Measurements from ENCODE around the gene NPIPB8. TPM values are rescaled to one million over a fixed set of nuclear protein-coding genes. Genes with fewer than 3 reads are reported as not detected.

Gene NPIPB8
- total and polyA plus RNA-seq, 2 of the 13 experiments (the other 11 are each of a cell fraction or from before 2014, with no cell fraction given), result 0.49 to 2.3 TPM

DNA sequence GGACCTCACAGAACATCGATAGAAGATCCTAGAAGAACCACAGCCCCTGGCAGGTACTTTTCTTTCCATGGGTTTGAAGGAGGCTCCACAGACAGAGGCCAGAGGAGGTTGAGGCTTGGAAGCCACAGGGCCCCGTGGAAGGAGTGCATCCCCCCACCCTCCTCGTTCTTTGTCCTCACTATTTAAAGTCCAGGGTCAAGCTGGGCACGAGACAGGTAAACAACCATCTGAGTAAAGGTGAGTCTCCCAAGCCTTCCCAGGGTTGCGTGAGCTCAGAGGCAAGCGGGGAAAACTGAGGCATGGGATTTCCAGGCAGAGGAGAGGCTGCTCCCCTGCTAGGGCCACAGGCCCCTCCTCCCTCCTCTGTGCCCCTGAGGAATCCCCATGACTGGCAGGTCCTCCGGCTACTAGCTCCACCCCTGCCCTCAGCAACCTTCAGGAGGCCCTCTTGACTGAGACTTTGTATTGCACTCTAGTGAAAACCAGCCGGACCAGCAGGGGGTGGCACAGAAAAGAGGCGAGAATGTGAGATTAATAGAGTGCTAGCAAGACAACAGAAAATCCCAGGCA is 40.1 kb upstream of the NPIPB8 start (continued):
- TF ChIP-seq PRPF4 (IDR thresholded peaks at IDR 0.05; ENCODE audit: low read depth, low read length, poor library complexity, severe bottlenecking), result no peak
- TF ChIP-seq ZNF3 (CRISPR knock-in tag; IDR thresholded peaks at IDR 0.05), result no peak
- TF ChIP-seq ZMYM3 (CRISPR knock-in tag; IDR thresholded peaks at IDR 0.05), result 0 out of 2 replicates have a peak, but pooled peaks have one; percentile 52
- TF ChIP-seq SRF (IDR thresholded peaks at IDR 0.05; ENCODE audit: low read depth, low read length), result no peak
- TF ChIP-seq, protein P1, sequence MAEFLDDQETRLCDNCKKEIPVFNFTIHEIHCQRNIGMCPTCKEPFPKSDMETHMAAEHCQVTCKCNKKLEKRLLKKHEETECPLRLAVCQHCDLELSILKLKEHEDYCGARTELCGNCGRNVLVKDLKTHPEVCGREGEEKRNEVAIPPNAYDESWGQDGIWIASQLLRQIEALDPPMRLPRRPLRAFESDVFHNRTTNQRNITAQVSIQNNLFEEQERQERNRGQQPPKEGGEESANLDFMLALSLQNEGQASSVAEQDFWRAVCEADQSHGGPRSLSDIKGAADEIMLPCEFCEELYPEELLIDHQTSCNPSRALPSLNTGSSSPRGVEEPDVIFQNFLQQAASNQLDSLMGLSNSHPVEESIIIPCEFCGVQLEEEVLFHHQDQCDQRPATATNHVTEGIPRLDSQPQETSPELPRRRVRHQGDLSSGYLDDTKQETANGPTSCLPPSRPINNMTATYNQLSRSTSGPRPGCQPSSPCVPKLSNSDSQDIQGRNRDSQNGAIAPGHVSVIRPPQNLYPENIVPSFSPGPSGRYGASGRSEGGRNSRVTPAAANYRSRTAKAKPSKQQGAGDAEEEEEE (CRISPR knock-in tag; IDR thresholded peaks at IDR 0.05; ENCODE audit: borderline replicate concordance), result no peak
- no peak; the same call in 1 of the 2 replicates for TF ChIP-seq HOXA3 (CRISPR knock-in tag; IDR thresholded peaks at IDR 0.05)
- no peak for TF ChIP-seq ZBTB8A (CRISPR knock-in tag; IDR thresholded peaks at IDR 0.05; ENCODE audit: borderline replicate concordance, low read depth)
- no peak for TF ChIP-seq RFX1 (IDR thresholded peaks at IDR 0.05)
- TF ChIP-seq, protein P2, sequence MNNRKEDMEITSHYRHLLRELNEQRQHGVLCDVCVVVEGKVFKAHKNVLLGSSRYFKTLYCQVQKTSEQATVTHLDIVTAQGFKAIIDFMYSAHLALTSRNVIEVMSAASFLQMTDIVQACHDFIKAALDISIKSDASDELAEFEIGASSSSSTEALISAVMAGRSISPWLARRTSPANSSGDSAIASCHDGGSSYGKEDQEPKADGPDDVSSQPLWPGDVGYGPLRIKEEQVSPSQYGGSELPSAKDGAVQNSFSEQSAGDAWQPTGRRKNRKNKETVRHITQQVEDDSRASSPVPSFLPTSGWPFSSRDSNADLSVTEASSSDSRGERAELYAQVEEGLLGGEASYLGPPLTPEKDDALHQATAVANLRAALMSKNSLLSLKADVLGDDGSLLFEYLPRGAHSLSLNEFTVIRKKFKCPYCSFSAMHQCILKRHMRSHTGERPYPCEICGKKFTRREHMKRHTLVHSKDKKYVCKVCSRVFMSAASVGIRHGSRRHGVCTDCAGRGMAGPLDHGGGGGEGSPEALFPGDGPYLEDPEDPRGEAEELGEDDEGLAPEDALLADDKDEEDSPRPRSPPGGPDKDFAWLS (CRISPR knock-in tag; IDR thresholded peaks at IDR 0.05; ENCODE audit: borderline replicate concordance), result no peak
- TF ChIP-seq ZFP36 (IDR thresholded peaks at IDR 0.05; ENCODE audit: borderline replicate concordance, low read depth, low read length, partially characterized antibody), result no peak
- TF ChIP-seq, protein P3, sequence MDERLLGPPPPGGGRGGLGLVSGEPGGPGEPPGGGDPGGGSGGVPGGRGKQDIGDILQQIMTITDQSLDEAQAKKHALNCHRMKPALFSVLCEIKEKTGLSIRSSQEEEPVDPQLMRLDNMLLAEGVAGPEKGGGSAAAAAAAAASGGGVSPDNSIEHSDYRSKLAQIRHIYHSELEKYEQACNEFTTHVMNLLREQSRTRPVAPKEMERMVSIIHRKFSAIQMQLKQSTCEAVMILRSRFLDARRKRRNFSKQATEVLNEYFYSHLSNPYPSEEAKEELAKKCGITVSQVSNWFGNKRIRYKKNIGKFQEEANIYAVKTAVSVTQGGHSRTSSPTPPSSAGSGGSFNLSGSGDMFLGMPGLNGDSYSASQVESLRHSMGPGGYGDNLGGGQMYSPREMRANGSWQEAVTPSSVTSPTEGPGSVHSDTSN (CRISPR knock-in tag; IDR thresholded peaks at IDR 0.05), result peak; percentile 85
- TF ChIP-seq KDM2A (CRISPR knock-in tag; IDR thresholded peaks at IDR 0.05; ENCODE audit: borderline replicate concordance, low read depth), result no peak; the same call in 1 of the 2 replicates
- no peak for TF ChIP-seq BRD4 (CRISPR knock-in tag; IDR thresholded peaks at IDR 0.05)
- TF ChIP-seq TEAD2 (CRISPR knock-in tag; IDR thresholded peaks at IDR 0.05), result no peak
- TF ChIP-seq ZNF20 (CRISPR knock-in tag; IDR thresholded peaks at IDR 0.05), result no peak
- TF ChIP-seq, protein P4, sequence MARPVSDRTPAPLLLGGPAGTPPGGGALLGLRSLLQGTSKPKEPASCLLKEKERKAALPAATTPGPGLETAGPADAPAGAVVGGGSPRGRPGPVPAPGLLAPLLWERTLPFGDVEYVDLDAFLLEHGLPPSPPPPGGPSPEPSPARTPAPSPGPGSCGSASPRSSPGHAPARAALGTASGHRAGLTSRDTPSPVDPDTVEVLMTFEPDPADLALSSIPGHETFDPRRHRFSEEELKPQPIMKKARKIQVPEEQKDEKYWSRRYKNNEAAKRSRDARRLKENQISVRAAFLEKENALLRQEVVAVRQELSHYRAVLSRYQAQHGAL (CRISPR knock-in tag; IDR thresholded peaks at IDR 0.05; ENCODE audit: not compliant biosample characterization), result no peak
- no peak for TF ChIP-seq ZNF431 (CRISPR knock-in tag; IDR thresholded peaks at IDR 0.05; ENCODE audit: borderline replicate concordance, low read depth)
- TF ChIP-seq ZNF549 (CRISPR knock-in tag; IDR thresholded peaks at IDR 0.05), result no peak
- TF ChIP-seq ZNF12 (CRISPR knock-in tag; IDR thresholded peaks at IDR 0.05), result no peak
- no peak for TF ChIP-seq PAF1 (CRISPR knock-in tag; IDR thresholded peaks at IDR 0.05)
- TF ChIP-seq, protein P5, sequence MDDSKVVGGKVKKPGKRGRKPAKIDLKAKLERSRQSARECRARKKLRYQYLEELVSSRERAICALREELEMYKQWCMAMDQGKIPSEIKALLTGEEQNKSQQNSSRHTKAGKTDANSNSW (CRISPR knock-in tag; IDR thresholded peaks at IDR 0.05; ENCODE audit: borderline replicate concordance), result 0 out of 2 replicates have a peak, but pooled peaks have one; percentile 26
- TF ChIP-seq, protein P6, sequence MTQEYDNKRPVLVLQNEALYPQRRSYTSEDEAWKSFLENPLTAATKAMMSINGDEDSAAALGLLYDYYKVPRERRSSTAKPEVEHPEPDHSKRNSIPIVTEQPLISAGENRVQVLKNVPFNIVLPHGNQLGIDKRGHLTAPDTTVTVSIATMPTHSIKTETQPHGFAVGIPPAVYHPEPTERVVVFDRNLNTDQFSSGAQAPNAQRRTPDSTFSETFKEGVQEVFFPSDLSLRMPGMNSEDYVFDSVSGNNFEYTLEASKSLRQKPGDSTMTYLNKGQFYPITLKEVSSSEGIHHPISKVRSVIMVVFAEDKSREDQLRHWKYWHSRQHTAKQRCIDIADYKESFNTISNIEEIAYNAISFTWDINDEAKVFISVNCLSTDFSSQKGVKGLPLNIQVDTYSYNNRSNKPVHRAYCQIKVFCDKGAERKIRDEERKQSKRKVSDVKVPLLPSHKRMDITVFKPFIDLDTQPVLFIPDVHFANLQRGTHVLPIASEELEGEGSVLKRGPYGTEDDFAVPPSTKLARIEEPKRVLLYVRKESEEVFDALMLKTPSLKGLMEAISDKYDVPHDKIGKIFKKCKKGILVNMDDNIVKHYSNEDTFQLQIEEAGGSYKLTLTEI (CRISPR knock-in tag; conservative IDR thresholded peaks at IDR 0.05), result no peak
- 0 out of 2 replicates have a peak, but pooled peaks have one; percentile 22 for TF ChIP-seq MEF2D (CRISPR knock-in tag; IDR thresholded peaks at IDR 0.05)
- TF ChIP-seq RBM22 (optimal IDR thresholded peaks at IDR 0.05; ENCODE audit: low read length), result no peak

All from HepG2 (cell line).